GM12878 (cell line): ENCODE data around the gene DLK2.

ENCODE experiments used
- BHLHE40 ChIP-seq, 2 experiments: fragments of 450-650 bp in 1 of 2; IDR thresholded peaks; 2 replicates each; pipeline ENCODE4 v1.6.1; 2011 to 2017; ENCODE audit warnings: low read depth in 2 of 2, borderline replicate concordance in 1 of 2, improper control_type of control experiment in 1 of 2, low read length in 1 of 2, mild to moderate bottlenecking in 1 of 2
- CHD1 ChIP-seq: IDR thresholded peaks from 2 replicates; pipeline ENCODE4 v1.6.1; 2012; ENCODE audit warnings: low read depth, low read length, improper control_type of control experiment
- EZH2 ChIP-seq: IDR thresholded peaks from 2 replicates; pipeline ENCODE4 v1.6.1; 2012; ENCODE audit warnings: low read depth, mild to moderate bottlenecking, control low read depth, inconsistent platforms, low read length, borderline replicate concordance; ENCODE audit not compliant: control insufficient read depth
- GABPA ChIP-seq: IDR thresholded peaks from 2 replicates; pipeline ENCODE4 v1.6.1; 2014; ENCODE audit warnings: antibody characterized with exemption, low read depth, mild to moderate bottlenecking, inconsistent platforms
- KDM1A ChIP-seq: fragments of 200-600 bp; sonication (generic); IDR thresholded peaks from 2 replicates; pipeline ENCODE4 v1.6.1; 2016; ENCODE audit warnings: borderline replicate concordance
- MTA3 ChIP-seq: IDR thresholded peaks from 2 replicates; pipeline ENCODE4 v1.6.1; 2012; ENCODE audit warnings: low read length, inconsistent platforms, borderline replicate concordance
- POLR2A ChIP-seq: IDR thresholded peaks from 2 replicates; pipeline ENCODE4 v1.6.1; 2011; ENCODE audit warnings: low read depth, mild to moderate bottlenecking, low read length
- POLR2AphosphoS5 ChIP-seq: IDR thresholded peaks from 2 replicates; pipeline ENCODE4 v1.6.1; 2011; ENCODE audit warnings: mild to moderate bottlenecking, low read length, inconsistent platforms
- SREBF2 ChIP-seq: IDR thresholded peaks from 2 replicates; pipeline ENCODE4 v1.6.1; 2012; ENCODE audit warnings: mild to moderate bottlenecking, low read length
- YY1 ChIP-seq: IDR thresholded peaks from 2 replicates; pipeline ENCODE4 v1.6.1; 2011; ENCODE audit warnings: low read depth, mild to moderate bottlenecking, low read length
- ZNF24 ChIP-seq: fragments of 450-650 bp; IDR thresholded peaks from 2 replicates; pipeline ENCODE4 v1.6.1; 2017; ENCODE audit warnings: antibody characterized with exemption, mild to moderate bottlenecking
- TF ChIP-seq, protein P1 (sequence below), 3 experiments: IDR thresholded peaks in 2 of 3; conservative IDR thresholded peaks in 1 of 3; 2 replicates each; pipeline ENCODE4 v1.5.1; 2011; ENCODE audit warnings: low read depth in 3 of 3, low read length in 3 of 3, mild to moderate bottlenecking in 3 of 3, control low read depth in 2 of 3, moderate library complexity in 2 of 3, inconsistent platforms in 1 of 3, mixed read lengths in 1 of 3; ENCODE audit not compliant: control insufficient read depth in 2 of 3, insufficient read depth in 1 of 3; ENCODE audit errors: extremely low read depth in 1 of 3
- TF ChIP-seq, protein P2 (sequence below): IDR thresholded peaks from 2 replicates; pipeline ENCODE4 v1.6.1; 2012; ENCODE audit warnings: low read depth, low read length, improper control_type of control experiment

DNA sequence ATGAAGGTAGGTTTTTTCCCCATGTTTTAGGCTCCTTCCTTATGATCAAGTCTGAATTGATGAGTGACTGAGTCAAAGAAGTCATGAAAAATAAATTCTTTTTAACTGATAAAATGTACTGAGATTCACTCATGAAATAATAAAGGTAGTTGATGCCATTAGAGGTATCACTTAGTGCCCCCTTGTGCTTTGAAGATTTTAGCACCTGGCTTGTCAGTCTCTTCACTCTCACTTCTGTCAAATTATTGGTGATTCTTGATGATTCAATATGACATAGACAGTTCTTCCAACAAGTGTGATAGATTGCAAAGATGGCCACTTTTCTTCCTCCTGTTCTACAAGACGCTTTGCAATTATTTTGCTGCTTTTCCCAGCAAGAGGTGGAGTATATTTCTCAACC is 4.2 kb upstream of the DLK2 start:
- TF ChIP-seq MTA3, result no peak
- no peak for TF ChIP-seq BHLHE40 (IDR thresholded peaks at IDR 0.05; ENCODE audit: borderline replicate concordance in 1 of 2, low read depth in 2 of 2, low read length in 1 of 2)
- no peak for TF ChIP-seq CHD1
- no peak for TF ChIP-seq GABPA
- TF ChIP-seq, protein P1, sequence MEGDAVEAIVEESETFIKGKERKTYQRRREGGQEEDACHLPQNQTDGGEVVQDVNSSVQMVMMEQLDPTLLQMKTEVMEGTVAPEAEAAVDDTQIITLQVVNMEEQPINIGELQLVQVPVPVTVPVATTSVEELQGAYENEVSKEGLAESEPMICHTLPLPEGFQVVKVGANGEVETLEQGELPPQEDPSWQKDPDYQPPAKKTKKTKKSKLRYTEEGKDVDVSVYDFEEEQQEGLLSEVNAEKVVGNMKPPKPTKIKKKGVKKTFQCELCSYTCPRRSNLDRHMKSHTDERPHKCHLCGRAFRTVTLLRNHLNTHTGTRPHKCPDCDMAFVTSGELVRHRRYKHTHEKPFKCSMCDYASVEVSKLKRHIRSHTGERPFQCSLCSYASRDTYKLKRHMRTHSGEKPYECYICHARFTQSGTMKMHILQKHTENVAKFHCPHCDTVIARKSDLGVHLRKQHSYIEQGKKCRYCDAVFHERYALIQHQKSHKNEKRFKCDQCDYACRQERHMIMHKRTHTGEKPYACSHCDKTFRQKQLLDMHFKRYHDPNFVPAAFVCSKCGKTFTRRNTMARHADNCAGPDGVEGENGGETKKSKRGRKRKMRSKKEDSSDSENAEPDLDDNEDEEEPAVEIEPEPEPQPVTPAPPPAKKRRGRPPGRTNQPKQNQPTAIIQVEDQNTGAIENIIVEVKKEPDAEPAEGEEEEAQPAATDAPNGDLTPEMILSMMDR (IDR thresholded peaks at IDR 0.05 in 2 of 3, conservative IDR thresholded peaks at IDR 0.05 in 1 of 3; ENCODE audit: control insufficient read depth in 2 of 3, extremely low read depth in 1 of 3, insufficient read depth in 1 of 3, low read depth in 3 of 3, low read length in 3 of 3), result peak in 1 of 3 experiments; percentile 20; a peak in 1 of 6 replicates
- no peak for TF ChIP-seq EZH2
- no peak for TF ChIP-seq POLR2AphosphoS5
- TF ChIP-seq YY1, result no peak
- no peak for TF ChIP-seq SREBF2
- TF ChIP-seq ZNF24, result no peak
- TF ChIP-seq, protein P2, sequence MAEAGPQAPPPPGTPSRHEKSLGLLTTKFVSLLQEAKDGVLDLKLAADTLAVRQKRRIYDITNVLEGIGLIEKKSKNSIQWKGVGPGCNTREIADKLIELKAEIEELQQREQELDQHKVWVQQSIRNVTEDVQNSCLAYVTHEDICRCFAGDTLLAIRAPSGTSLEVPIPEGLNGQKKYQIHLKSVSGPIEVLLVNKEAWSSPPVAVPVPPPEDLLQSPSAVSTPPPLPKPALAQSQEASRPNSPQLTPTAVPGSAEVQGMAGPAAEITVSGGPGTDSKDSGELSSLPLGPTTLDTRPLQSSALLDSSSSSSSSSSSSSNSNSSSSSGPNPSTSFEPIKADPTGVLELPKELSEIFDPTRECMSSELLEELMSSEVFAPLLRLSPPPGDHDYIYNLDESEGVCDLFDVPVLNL, result no peak
- no peak for TF ChIP-seq POLR2A
- no peak for TF ChIP-seq KDM1A
